K562 (cell line): ENCODE results near the gene WNT11. TPM values are rescaled to one million over a fixed set of nuclear protein-coding genes. Genes with fewer than 3 reads are reported as not detected.

Experiments used
- ATAC-seq: fragments of 200-7000 bp; cut with Tn5 transposase; 3 replicates; pipeline ENCODE4 v1.9.1; 2020; ENCODE audit warnings: moderate library complexity
- BruUV-seq: library from RNA; stranded (reverse); fragments of 400-500 nt; replicated peaks from 2 replicates; lab custom pipeline; 2021; lab: Mats Ljungman, UMichigan
- CTCF ChIA-PET: fragments of 300-600 bp; formaldehyde crosslinking; extraction: SDS; loops from one replicate; lab custom pipeline; 2021; ENCODE audit warnings: low intra/inter-chr PET ratio; lab: Yijun Ruan, JAX
- POLR2A ChIA-PET: fragments of 300-600, 350-650 bp; sonication (Branson Sonifier 250); formaldehyde crosslinking; extraction: SDS; loops from one replicate; lab custom pipeline; 2021; ENCODE audit warnings: antibody characterized with exemption, inconsistent platforms; lab: Yijun Ruan, JAX
- DNase-seq, 4 experiments: peaks; one replicate each; pipeline versions ENCODE4 v3.0.0 to v3.0.0-alpha.2; 2011 to 2018; ENCODE audit warnings: low spot score in 3 of 4, mixed read lengths in 3 of 4; ENCODE audit errors: extremely low read depth in 1 of 4
- FAIRE-seq: peaks from 2 replicates; lab custom pipeline; 2011; peaks lifted over from hg19 to GRCh38; lab: Jason Lieb, UNC
- H2AFZ ChIP-seq: 2 replicates; pipeline ENCODE4 v1.6.0; 2011; ENCODE audit warnings: low read depth, low read length, control low read depth, inconsistent platforms
- H3K27ac ChIP-seq: fragments of 200-600 bp; 3 replicates; pipeline ENCODE4 v1.8.0; 2011; ENCODE audit warnings: low read depth, mild to moderate bottlenecking, control low read depth, inconsistent platforms, low read length, moderate library complexity, mixed read lengths; ENCODE audit errors: extremely low read depth
- H3K27me3 ChIP-seq, 2 experiments: fragments of 300-600 bp in 1 of 2; 2 replicates in 1 of 2; 3 replicates in 1 of 2; pipeline versions ENCODE4 v1.6.0 to v1.8.0; 2011; ENCODE audit warnings: inconsistent platforms in 2 of 2, low read length in 2 of 2, mild to moderate bottlenecking in 1 of 2, mixed read lengths in 1 of 2, moderate library complexity in 1 of 2; ENCODE audit not compliant: control insufficient read depth in 2 of 2, insufficient read depth in 2 of 2
- H3K36me3 ChIP-seq: fragments of 300-600 bp; 3 replicates; pipeline ENCODE4 v1.8.0; 2011; ENCODE audit warnings: mild to moderate bottlenecking, low read length, inconsistent platforms; ENCODE audit not compliant: control insufficient read depth, insufficient read depth
- H3K4me1 ChIP-seq, 2 experiments: fragments of 200-600 bp in 1 of 2; replicated peaks in 1 of 2; 2 replicates in 1 of 2; 3 replicates in 1 of 2; pipeline versions ENCODE4 v1.5.1 to v1.8.0; 2011; ENCODE audit warnings: inconsistent platforms in 2 of 2, low read length in 2 of 2, mild to moderate bottlenecking in 1 of 2, mixed read lengths in 1 of 2, moderate library complexity in 1 of 2; ENCODE audit not compliant: control insufficient read depth in 2 of 2, insufficient read depth in 2 of 2
- H3K4me2 ChIP-seq: 2 replicates; pipeline ENCODE4 v1.6.1; 2011; ENCODE audit warnings: low read length, control low read depth, inconsistent platforms, mixed read lengths; ENCODE audit not compliant: insufficient read depth
- H3K4me3 ChIP-seq: fragments of 200-600 bp; sonication (generic), shearing (Covaris generic); 2 replicates; pipeline ENCODE4 v1.5.1; 2016; ENCODE audit warnings: control low read depth, inconsistent platforms
- H3K79me2 ChIP-seq: fragments of 200-600 bp; 3 replicates; pipeline ENCODE4 v1.8.0; 2011; ENCODE audit warnings: low read length, inconsistent platforms; ENCODE audit not compliant: control insufficient read depth, insufficient read depth
- H3K9ac ChIP-seq, 2 experiments: 2 replicates each; pipeline versions ENCODE4 v1.6.0 to v1.6.1; 2011; ENCODE audit warnings: low read depth in 2 of 2, low read length in 2 of 2, control low read depth in 1 of 2, inconsistent platforms in 1 of 2, mild to moderate bottlenecking in 1 of 2, mixed read lengths in 1 of 2; ENCODE audit not compliant: insufficient read depth in 1 of 2
- H3K9me1 ChIP-seq: one replicate; pipeline ENCODE4 v1.6.0; 2011; ENCODE audit warnings: inconsistent platforms, mild to moderate bottlenecking, low read length, moderate library complexity; ENCODE audit not compliant: control insufficient read depth, insufficient read depth
- H3K9me3 ChIP-seq: replicated peaks from 2 replicates; pipeline ENCODE4 v1.5.1; 2011; ENCODE audit warnings: low read depth, low read length, inconsistent platforms; ENCODE audit not compliant: control insufficient read depth, insufficient read depth
- H4K20me1 ChIP-seq: replicated peaks from 2 replicates; pipeline ENCODE4 v1.6.1; 2011; ENCODE audit warnings: low read length, inconsistent platforms, mixed read lengths; ENCODE audit not compliant: control insufficient read depth, insufficient read depth
- C11orf30 ChIP-seq: fragments of 450-650 bp; IDR thresholded peaks from 2 replicates; pipeline ENCODE4 v1.6.1; 2016; ENCODE audit warnings: low read depth, mild to moderate bottlenecking
- DMBX1 ChIP-seq: fragments of 250-450 bp; sonication (Bioruptor Pico); IDR thresholded peaks from 2 replicates; pipeline ENCODE4 v1.8.0; 2022; ENCODE audit warnings: inconsistent platforms, mild to moderate bottlenecking, moderate library complexity, borderline replicate concordance
- ELF1 ChIP-seq: fragments of 200-800 bp; sonication (Bioruptor generic); IDR thresholded peaks from 2 replicates; pipeline ENCODE4 v1.6.1; 2016; ENCODE audit warnings: missing genetic modification characterization, missing compliant biosample characterization
- ETV6 ChIP-seq, 3 experiments: fragments of 150-350 bp in 1 of 3; sonication (generic) in 1 of 3; formaldehyde crosslinking in 1 of 3; IDR thresholded peaks; 2 replicates each; pipeline versions ENCODE4 v1.6.1 to v1.8.0; 2014 to 2022; ENCODE audit warnings: borderline replicate concordance in 2 of 3, low read depth in 2 of 3, antibody characterized with exemption in 1 of 3, low read length in 1 of 3, mild to moderate bottlenecking in 1 of 3, missing genetic modification reagents in 1 of 3
- EWSR1 ChIP-seq: fragments of 450-650 bp; IDR thresholded peaks from 2 replicates; pipeline ENCODE4 v1.6.1; 2018; ENCODE audit warnings: borderline replicate concordance, mild to moderate bottlenecking, low read depth, moderate library complexity; ENCODE audit not compliant: partially characterized antibody
- FIP1L1 ChIP-seq: fragments of 200-400 bp; formaldehyde crosslinking; IDR thresholded peaks from 2 replicates; pipeline ENCODE4 v1.6.1; 2018; ENCODE audit warnings: mild to moderate bottlenecking, low read depth, low read length; ENCODE audit not compliant: poor library complexity, severe bottlenecking
- HEY1 ChIP-seq: fragments of 250-450 bp; sonication (Bioruptor Pico); IDR thresholded peaks from 2 replicates; pipeline ENCODE4 v1.5.0; 2020; ENCODE audit warnings: mild to moderate bottlenecking, moderate library complexity, borderline replicate concordance
- IFI16 ChIP-seq: fragments of 250-450 bp; sonication (Bioruptor Pico); IDR thresholded peaks from 2 replicates; pipeline ENCODE4 v2.1.2; 2022; ENCODE audit warnings: mild to moderate bottlenecking, inconsistent platforms
- MEF2D ChIP-seq: conservative IDR thresholded peaks from 2 replicates; pipeline ENCODE4 v1.6.1; 2016; ENCODE audit warnings: low read depth, missing genetic modification characterization, missing compliant biosample characterization
- NCOA1 ChIP-seq: fragments of 450-650 bp; IDR thresholded peaks from 2 replicates; pipeline ENCODE4 v1.6.1; 2016; ENCODE audit warnings: low read depth
- NFIC ChIP-seq: fragments of 450-650 bp; IDR thresholded peaks from 2 replicates; pipeline ENCODE4 v1.6.1; 2017; ENCODE audit warnings: mild to moderate bottlenecking, inconsistent platforms
- OTX1 ChIP-seq: fragments of 450-650 bp; formaldehyde crosslinking; IDR thresholded peaks from 2 replicates; pipeline ENCODE4 v1.4.0; 2022; ENCODE audit warnings: mild to moderate bottlenecking
- PCBP2 ChIP-seq: fragments of 200-400 bp; formaldehyde crosslinking; IDR thresholded peaks from 2 replicates; pipeline ENCODE4 v1.6.1; 2018; ENCODE audit warnings: low read length, low read depth, mild to moderate bottlenecking, moderate library complexity; ENCODE audit not compliant: poor library complexity, severe bottlenecking
- RFX1 ChIP-seq: fragments of 450-650 bp; IDR thresholded peaks from 2 replicates; pipeline ENCODE4 v1.6.1; 2016; ENCODE audit warnings: mild to moderate bottlenecking, moderate library complexity
- TRIM28 ChIP-seq: fragments of 450-650 bp; IDR thresholded peaks from 2 replicates; pipeline ENCODE4 v1.6.1; 2017
- ZBTB7A ChIP-seq: IDR thresholded peaks from 2 replicates; pipeline ENCODE4 v1.6.1; 2011; ENCODE audit warnings: low read depth, mild to moderate bottlenecking, low read length, moderate library complexity, borderline replicate concordance; ENCODE audit not compliant: control insufficient read depth
- ZNF12 ChIP-seq: sonication (generic); formaldehyde crosslinking; IDR thresholded peaks from 2 replicates; pipeline ENCODE4 v1.4.0; 2020; ENCODE audit warnings: mild to moderate bottlenecking, missing genetic modification reagents
- ZNF212 ChIP-seq: fragments of 450-650 bp; formaldehyde crosslinking; IDR thresholded peaks from 2 replicates; pipeline ENCODE4 v1.4.0; 2020; ENCODE audit warnings: mild to moderate bottlenecking
- ZNF253 ChIP-seq: fragments of 250-450 bp; sonication (Bioruptor Pico); conservative IDR thresholded peaks from 2 replicates; pipeline ENCODE4 v1.6.1; 2021; ENCODE audit warnings: mild to moderate bottlenecking
- ZNF79 ChIP-seq: fragments of 250-450 bp; sonication (Bioruptor Pico); IDR thresholded peaks from 2 replicates; pipeline ENCODE4 v1.4.0; 2020; ENCODE audit warnings: low read depth, mild to moderate bottlenecking, moderate library complexity
- WGBS: fragments of 100-300 bp; shearing (Covaris generic); methylation state at CpG from one replicate; pipeline ENCODE4 v1.1.6; 2016; ENCODE audit warnings: low coverage, mixed read lengths; ENCODE audit not compliant: insufficient coverage; ENCODE audit errors: missing lambda C conversion rate; 5-methylcytosine and 5-hydroxymethylcytosine counted together
- in situ Hi-C: fragments of 300-500 bp; cut with MboI; formaldehyde crosslinking; loops from 4 replicates; pipeline ENCODE4 v1.15.0; 2018; ENCODE audit warnings: inconsistent platforms, mixed read lengths
- intact Hi-C: fragments of 100-400 bp; cut with micrococcal nuclease; formaldehyde crosslinking; loops from 2 replicates; pipeline ENCODE4 v1.14.2; 2022
- polyA plus RNA-seq, 8 experiments: library from polyadenylated mRNA; depleted of rRNA in 4 of 8; stranded (reverse) in 5 of 8; unstranded in 3 of 8; fragments of >200 nt; fragmentation: Nextera tagmentation in 2 of 8; fragmentation: Illumina TruSeq in 1 of 8; extraction: Ambion mirVana in 2 of 8; extraction: Trizol in 1 of 8; gene quantifications; 2 replicates each; pipeline versions ENCODE4 v1.2.1 to v1.2.3, GENCODE V29; 2011 to 2014; ENCODE audit warnings: inconsistent platforms in 1 of 8, missing spikeins in 1 of 8
- total RNA-seq, 7 experiments: library from RNA; depleted of rRNA in 6 of 7; stranded (reverse); fragments of >200 nt in 6 of 7; fragmentation: Illumina TruSeq in 2 of 7; extraction: Trizol in 2 of 7; gene quantifications; 2 replicates each; pipeline versions ENCODE4 v1.2.1 to v1.2.3, GENCODE V29; 2011 to 2021; ENCODE audit warnings: low replicate concordance in 1 of 7

WNT11 gene
- total and polyA plus RNA-seq, 9 of the 15 experiments (the other 6 are each of a cell fraction or from before 2014, with no cell fraction given), result 0.03 to 0.20 (median 0.09) TPM; not detected in 4

- WGBS, result 62% methylated on average over 14 of the region's 14 CpGs
- ATAC-seq (no peak), DNase-seq (no peak), FAIRE-seq (no peak)
- Histone ChIP-seq H3K36me3 (0 out of 3 replicates have a peak, but pooled peaks cover 5% of the 10 kb centered on the region), H2AFZ (no peak overlapping the region), H3K4me3 (no peak overlapping the region), H3K9me1 (no peaks in the 10 kb centered on the region), H3K9ac (no peak overlapping the region; a peak in 1 of 4 replicates), H3K27me3 (no peaks in the 10 kb centered on the region; a peak in 1 of 5 replicates), H4K20me1 (no peaks in the 10 kb centered on the region), H3K9me3 (no peaks in the 10 kb centered on the region), H3K4me1 (peaks cover 6% of the 10 kb centered on the region in 2 experiments), H3K27ac (no peak overlapping the region), H3K4me2 (no peak overlapping the region)
- POLR2A ChIA-PET, result interaction anchor here (0.7 to 1.5 kb wide), 2 partner anchors 19 to 870 kb away, joined by 4 read pairs; no protein-coding TSS in a partner anchor
- CTCF ChIA-PET, result interaction anchor here (0.6 to 0.8 kb wide), 2 partner anchors 250 to 251 kb away, joined by 3 read pairs; no protein-coding TSS in a partner anchor
- no peak for TF ChIP-seq FIP1L1
- no peak for TF ChIP-seq EWSR1
- TF ChIP-seq NFIC, result no peak
- no peak for TF ChIP-seq IFI16 (CRISPR knock-in tag)
- TF ChIP-seq MEF2D (tag), result no peak
- TF ChIP-seq TRIM28, result no peak
- no peak for TF ChIP-seq C11orf30
- no peak for TF ChIP-seq ZNF253 (CRISPR knock-in tag)
- TF ChIP-seq RFX1, result no peak
- TF ChIP-seq OTX1 (CRISPR knock-in tag), result no peak
- TF ChIP-seq PCBP2, result no peak
- no peak for TF ChIP-seq HEY1 (CRISPR knock-in tag)
- no peak for TF ChIP-seq ZNF212 (CRISPR knock-in tag)
- TF ChIP-seq NCOA1, result no peak
- TF ChIP-seq ETV6 (IDR thresholded peaks at IDR 0.05; ENCODE audit: borderline replicate concordance in 1 of 2, low read depth in 2 of 2, low read length in 1 of 2), result no peak
- no peak for TF ChIP-seq ETV6 (CRISPR knock-in tag; IDR thresholded peaks at IDR 0.05; ENCODE audit: borderline replicate concordance)
- TF ChIP-seq DMBX1 (CRISPR knock-in tag), result no peak
- TF ChIP-seq ZBTB7A, result no peak
- TF ChIP-seq ZNF79 (CRISPR knock-in tag), result no peak
- no peak for TF ChIP-seq ELF1 (tag)
- no peak for TF ChIP-seq ZNF12 (CRISPR knock-in tag)
- TF ChIP-seq, all 486 proteins: peak for 0
- BruUV-seq, result no TSS peak
- in situ Hi-C loops, result loop anchor here (5.0 kb wide), 1 partner anchor 245 kb away; no protein-coding TSS in a partner anchor
- no peaks in the 10 kb centered on the region for H3K79me2 ChIP-seq
- intact Hi-C loops, result no loop called here
Observed at GRCh38 chr11:76147106-76147740, 59.1 kb downstream of the WNT11 start.
